RWPE1 (cell line): ENCODE data around the gene KIF6.

Experiments
- CTCF ChIA-PET: fragments of 350-600 bp; sonication (Branson Sonifier 250); formaldehyde crosslinking; extraction: SDS; loops from one replicate; lab custom pipeline; 2021; lab: Yijun Ruan, JAX
- POLR2A ChIA-PET: fragments of 400-600 bp; formaldehyde crosslinking; extraction: SDS; loops from one replicate; lab custom pipeline; 2020; ENCODE audit warnings: antibody characterized with exemption; ENCODE audit not compliant: low non-redundant PET; lab: Yijun Ruan, JAX
- DNase-seq: peaks from one replicate; pipeline ENCODE4 v3.0.0; 2012; ENCODE audit warnings: low spot score
- H3K27ac ChIP-seq: fragments of 450-650 bp; 2 replicates; pipeline ENCODE4 v1.5.1; 2017
- TF ChIP-seq, protein P1 (sequence below): fragments of 450-650 bp; conservative IDR thresholded peaks from 2 replicates; pipeline ENCODE4 v1.5.1; 2017; ENCODE audit warnings: low read depth, mild to moderate bottlenecking

KIF6 gene

GRCh38 chr6:39625209-39625608 is 100.0 kb downstream of the KIF6 start:
- TF ChIP-seq, protein P1, sequence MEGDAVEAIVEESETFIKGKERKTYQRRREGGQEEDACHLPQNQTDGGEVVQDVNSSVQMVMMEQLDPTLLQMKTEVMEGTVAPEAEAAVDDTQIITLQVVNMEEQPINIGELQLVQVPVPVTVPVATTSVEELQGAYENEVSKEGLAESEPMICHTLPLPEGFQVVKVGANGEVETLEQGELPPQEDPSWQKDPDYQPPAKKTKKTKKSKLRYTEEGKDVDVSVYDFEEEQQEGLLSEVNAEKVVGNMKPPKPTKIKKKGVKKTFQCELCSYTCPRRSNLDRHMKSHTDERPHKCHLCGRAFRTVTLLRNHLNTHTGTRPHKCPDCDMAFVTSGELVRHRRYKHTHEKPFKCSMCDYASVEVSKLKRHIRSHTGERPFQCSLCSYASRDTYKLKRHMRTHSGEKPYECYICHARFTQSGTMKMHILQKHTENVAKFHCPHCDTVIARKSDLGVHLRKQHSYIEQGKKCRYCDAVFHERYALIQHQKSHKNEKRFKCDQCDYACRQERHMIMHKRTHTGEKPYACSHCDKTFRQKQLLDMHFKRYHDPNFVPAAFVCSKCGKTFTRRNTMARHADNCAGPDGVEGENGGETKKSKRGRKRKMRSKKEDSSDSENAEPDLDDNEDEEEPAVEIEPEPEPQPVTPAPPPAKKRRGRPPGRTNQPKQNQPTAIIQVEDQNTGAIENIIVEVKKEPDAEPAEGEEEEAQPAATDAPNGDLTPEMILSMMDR: no peak
- DNase-seq: no peak
- POLR2A ChIA-PET: no interaction called here
- CTCF ChIA-PET: no interaction called here
- no peak overlapping the region for H3K27ac ChIP-seq

DNA sequence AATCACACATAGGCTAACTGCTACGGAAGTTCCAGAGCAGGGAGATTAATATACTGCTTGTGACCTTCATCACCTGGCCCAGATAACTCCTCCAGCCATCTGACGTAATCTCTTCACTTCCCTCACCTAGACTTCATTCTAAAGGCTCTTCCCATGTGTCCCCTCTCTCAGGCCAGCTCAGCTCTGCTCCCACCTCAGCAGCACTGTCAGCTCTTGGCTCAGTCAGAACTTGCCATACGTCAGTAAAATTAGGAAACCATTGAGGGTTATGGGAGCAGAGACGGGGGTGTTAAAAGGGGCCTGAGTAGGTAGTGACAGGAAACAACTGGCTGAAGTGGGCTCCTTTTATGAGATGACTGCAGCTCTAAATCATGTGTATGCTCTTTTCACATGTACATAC is 101.5 kb downstream of the KIF6 start:
- no peak for DNase-seq
- TF ChIP-seq, protein P1: no peak
- ChIA-PET POLR2A (no interaction called here), CTCF (no interaction called here)
- H3K27ac ChIP-seq: no peak overlapping the region

GRCh38 chr6:39617520-39617919 is 107.7 kb downstream of the KIF6 start:
- CTCF ChIA-PET: interaction anchor here (0.7 kb wide), 1 partner anchor 1156 kb away, joined by 3 read pairs; no protein-coding TSS in a partner anchor
- DNase-seq: no peak
- H3K27ac ChIP-seq: no peak overlapping the region
- POLR2A ChIA-PET: no interaction called here
- TF ChIP-seq, protein P1: no peak

DNA sequence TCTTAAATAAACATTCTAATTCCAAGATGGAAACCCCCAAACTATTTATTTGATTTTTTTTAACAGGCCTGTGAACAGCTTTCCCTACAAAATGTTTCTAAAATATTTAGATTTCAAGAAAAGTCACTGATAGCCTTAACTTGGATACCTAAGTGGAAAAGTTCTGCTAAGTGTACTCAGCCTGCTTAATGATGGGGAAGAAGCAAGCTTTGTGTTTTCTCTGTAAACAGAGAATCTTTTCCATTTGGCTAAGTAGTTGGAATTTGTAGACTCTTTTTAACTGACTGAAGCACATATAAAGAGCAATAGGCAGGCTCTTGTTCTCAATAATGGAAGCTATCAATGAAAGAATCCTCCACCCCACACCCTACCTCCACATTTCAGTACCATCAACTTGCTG is 108.2 kb downstream of the KIF6 start:
- POLR2A ChIA-PET: no interaction called here
- DNase-seq: no peak
- CTCF ChIA-PET: no interaction called here

GRCh38 chr6:39615622-39616021 is 109.6 kb downstream of the KIF6 start:
- no peak overlapping the region for H3K27ac ChIP-seq
- CTCF ChIA-PET: no interaction called here
- DNase-seq: no peak
- TF ChIP-seq, protein P1: no peak
- POLR2A ChIA-PET: no interaction called here

More for the DNA sequence above, 108.2 kb downstream of the KIF6 start:
- TF ChIP-seq, protein P1: no peak
- no peak overlapping the region for H3K27ac ChIP-seq

- DNase-seq: no peak
- CTCF ChIA-PET: no interaction called here
- TF ChIP-seq, protein P1: no peak
- no peak overlapping the region for H3K27ac ChIP-seq
- POLR2A ChIA-PET: no interaction called here
Observed at GRCh38 chr6:39614393-39614950, 110.7 kb downstream of the KIF6 start.
